ENCODE data around the gene LPAR3.

DNA sequence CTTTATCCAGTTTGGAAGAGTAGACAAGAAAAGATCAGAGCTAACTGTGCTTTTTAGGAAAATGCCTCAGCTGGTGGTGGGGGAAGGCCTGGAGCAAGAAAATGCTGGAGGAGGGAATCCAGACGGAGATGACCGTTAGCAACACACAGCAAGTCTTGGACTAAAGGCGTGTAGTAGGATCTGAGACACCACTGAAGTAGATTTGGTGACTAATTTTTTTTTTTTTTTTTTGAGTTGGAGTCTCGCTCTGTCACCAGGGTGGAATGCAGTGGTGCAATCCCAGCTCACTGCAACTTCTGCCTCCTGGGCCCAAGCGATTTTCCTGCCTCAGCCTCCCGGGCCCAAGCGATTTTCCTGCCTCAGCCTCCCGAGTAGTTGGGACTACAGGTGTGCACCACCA, 41.2 kb downstream of the LPAR3 start:
- no peak for TF ChIP-seq EZH2 (IDR thresholded peaks at IDR 0.05; ENCODE audit: insufficient read depth, poor library complexity, severe bottlenecking)
- no peak for TF ChIP-seq EZH2phosphoT487 (IDR thresholded peaks at IDR 0.05; ENCODE audit: insufficient read depth, low read depth)
